Measurements from ENCODE around the gene CA7.
A peak's percentile ranks its signal among the peaks of the same experiment; 100 is the strongest.

The CA7 gene

GRCh38 chr16:66844342-66845079 is at the start of gene CA7:
Gene CA7 (plus strand): TSS chr16:66844414. CDS start chr16:66844488, 74 bp downstream.
- DNase-seq: no peak

- DNase-seq: no peak
These were observed 46.1 kb upstream of the CA7 start for GRCh38 chr16:66798161-66798560.

- no peak for DNase-seq
These were observed 43.4 kb upstream of the CA7 start for GRCh38 chr16:66800856-66801255.

- DNase-seq: no peak
These were observed 42.7 kb upstream of the CA7 start, which contains the start of gene TERB1 for GRCh38 chr16:66801320-66802105. Gene TERB1 (minus strand): TSS chr16:66801584. CDS start chr16:66796798, 4,786 bp downstream.

GRCh38 chr16:66802159-66802558 is 42.1 kb upstream of the CA7 start:
- DNase-seq: no peak

GRCh38 chr16:66809765-66810164 is 34.4 kb upstream of the CA7 start:
- no peak for DNase-seq

- no peak for DNase-seq
These were observed 33.8 kb upstream of the CA7 start for GRCh38 chr16:66810391-66810790.

GRCh38 chr16:66811043-66811442 is 33.2 kb upstream of the CA7 start:
- no peak for DNase-seq

GRCh38 chr16:66814734-66815133 is 29.5 kb upstream of the CA7 start:
- DNase-seq: no peak

GRCh38 chr16:66824006-66824405 is 20.2 kb upstream of the CA7 start:
- DNase-seq: no peak

- DNase-seq: peak; percentile 89
These were observed 13.5 kb upstream of the CA7 start, which contains the start of gene NAE1 for GRCh38 chr16:66830422-66831404. Gene NAE1 (minus strand): TSS chr16:66830976. CDS start chr16:66830899, 77 bp downstream.

GRCh38 chr16:66832190-66832589 is 12.0 kb upstream of the CA7 start:
- DNase-seq: no peak

GRCh38 chr16:66832661-66833305 is 11.4 kb upstream of the CA7 start:
- no peak for DNase-seq

GRCh38 chr16:66834746-66835145 is 9.5 kb upstream of the CA7 start:
- no peak for DNase-seq

GRCh38 chr16:66840883-66841282 is 3.3 kb upstream of the CA7 start:
- no peak for DNase-seq

- no peak for DNase-seq
These were observed 2.8 kb upstream of the CA7 start for GRCh38 chr16:66841366-66841765.

GRCh38 chr16:66842765-66843164 is 1.4 kb upstream of the CA7 start:
- DNase-seq: no peak

- DNase-seq: no peak
These were observed 1.0 kb upstream of the CA7 start for GRCh38 chr16:66843191-66843590.

GRCh38 chr16:66844009-66844341 is 239 bp upstream of the CA7 start:
- DNase-seq: no peak

- DNase-seq: no peak
These were observed 831 bp downstream of the CA7 start for GRCh38 chr16:66845080-66845410.

GRCh38 chr16:66845791-66846221 is 1.6 kb downstream of the CA7 start:
- DNase-seq: no peak

GRCh38 chr16:66846266-66846665 is 2.1 kb downstream of the CA7 start:
- no peak for DNase-seq

GRCh38 chr16:66846831-66847230 is 2.6 kb downstream of the CA7 start:
- DNase-seq: no peak

All from midbrain (tissue), 1 donor.